Peyer's patch (tissue), 4 donors: ENCODE results near the gene CENPX. TPM values are rescaled to one million over a fixed set of nuclear protein-coding genes. Genes with fewer than 3 reads are reported as not detected.
A peak's percentile ranks its signal among the peaks of the same experiment; 100 is the strongest.

Experiments
- DNase-seq, 3 donors: peaks; one replicate each; pipeline ENCODE4 v3.0.0-alpha.2; 2017 to 2019
- H3K27ac ChIP-seq, 4 donors: fragments of 200-600 bp; sonication (generic); one replicate each; pipeline ENCODE4 v1.5.1; 2016 to 2019
- H3K27me3 ChIP-seq, 2 donors: fragments of 200-600 bp; sonication (generic); one replicate each; pipeline ENCODE4 v1.5.1; 2019
- H3K36me3 ChIP-seq, 3 donors: fragments of 200-600 bp; sonication (generic); one replicate each; pipeline ENCODE4 v1.5.1; 2016 to 2019
- H3K4me1 ChIP-seq, 4 donors: fragments of 200-600 bp; sonication (generic); one replicate each; pipeline ENCODE4 v1.5.1; 2016 to 2019
- H3K4me3 ChIP-seq, 4 donors: fragments of 200-600 bp; sonication (generic); 1 replicate in 3 of 4; 2 replicates in 1 of 4; pipeline ENCODE4 v1.5.1; 2016 to 2019; ENCODE audit warnings: mild to moderate bottlenecking in 1 of 4
- H3K9me3 ChIP-seq, 4 donors: fragments of 200-600 bp; sonication (generic); one replicate each; pipeline ENCODE4 v1.5.1; 2016 to 2019; ENCODE audit warnings: mild to moderate bottlenecking in 1 of 4
- POLR2A ChIP-seq, 2 donors: fragments of 450-650 bp; IDR thresholded peaks; one replicate each; pipeline ENCODE4 v1.5.1; 2017; ENCODE audit warnings: antibody characterized with exemption in 2 of 2, mild to moderate bottlenecking in 2 of 2, moderate library complexity in 2 of 2
- total RNA-seq, 4 donors: library from RNA; depleted of rRNA; stranded (reverse); fragments of >200 nt; gene quantifications; one replicate each; pipeline ENCODE4 v1.1.0, GENCODE V29; 2016
- TF ChIP-seq, protein P1 (sequence below), 6 experiments: fragments of 450-650 bp in 4 of 6; fragments of 200-600 bp in 2 of 6; sonication (generic) in 1 of 6; IDR thresholded peaks; one replicate each; pipeline ENCODE4 v1.5.1; 2017 to 2019; ENCODE audit warnings: antibody characterized with exemption in 6 of 6, mild to moderate bottlenecking in 3 of 6, moderate library complexity in 1 of 6

Gene CENPX
- total RNA-seq, 4 donors from 2014 or later, result 49.1 to 123 (median 91.8) TPM

DNA sequence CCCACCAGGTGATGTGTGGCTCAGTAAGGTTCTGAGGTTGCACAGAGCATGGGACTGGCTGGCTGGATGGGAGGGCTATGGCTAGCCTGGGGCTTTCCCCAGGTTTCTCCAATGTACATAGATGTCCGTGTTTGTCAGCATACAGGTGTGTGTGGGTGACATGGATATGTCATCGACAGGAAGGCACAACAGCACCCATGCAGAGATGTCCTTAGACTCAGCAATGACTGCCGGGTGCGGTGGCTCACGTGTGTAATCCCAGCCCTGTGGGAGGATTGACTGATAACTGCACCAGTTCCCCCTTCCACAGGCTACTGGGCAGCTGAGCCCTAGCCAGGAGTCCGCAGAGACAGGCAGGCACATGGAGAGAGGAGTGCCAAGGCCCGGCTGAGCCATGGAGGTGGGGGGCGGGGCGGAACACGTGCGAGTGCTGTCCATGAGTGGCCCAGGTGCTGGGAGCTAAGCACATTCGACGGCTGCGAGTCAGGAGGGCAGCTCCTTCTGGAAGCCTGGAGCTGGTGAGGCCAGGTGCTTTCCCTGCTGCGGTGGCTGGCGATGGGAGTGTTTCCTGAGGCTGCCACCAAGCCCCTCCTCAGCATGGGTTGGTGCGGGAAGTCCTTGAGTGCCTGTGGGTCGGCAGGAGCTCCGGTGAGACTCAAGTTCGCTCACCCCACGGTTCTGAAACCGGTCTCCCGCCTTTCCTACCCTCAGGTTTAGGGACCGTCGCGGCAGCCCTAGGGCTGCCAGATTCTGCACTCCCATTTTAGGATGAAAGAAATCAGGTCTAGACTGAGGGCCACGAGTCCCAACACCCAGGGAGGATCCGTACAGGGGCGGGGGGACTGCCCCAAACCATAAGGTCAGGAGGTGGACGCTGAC, 46.1 kb downstream of the CENPX start:
- peak overlapping the region; percentile 88 to 97 (median 96) for H3K4me3 ChIP-seq
- H3K27me3 ChIP-seq, result no peaks in the 10 kb centered on the region
- peaks cover 0 to 18% (median 10%) of the 10 kb centered on the region in 4 donors for H3K4me1 ChIP-seq
- peak; percentile 28 to 65 (median 58) for DNase-seq
- TF ChIP-seq, protein P1, sequence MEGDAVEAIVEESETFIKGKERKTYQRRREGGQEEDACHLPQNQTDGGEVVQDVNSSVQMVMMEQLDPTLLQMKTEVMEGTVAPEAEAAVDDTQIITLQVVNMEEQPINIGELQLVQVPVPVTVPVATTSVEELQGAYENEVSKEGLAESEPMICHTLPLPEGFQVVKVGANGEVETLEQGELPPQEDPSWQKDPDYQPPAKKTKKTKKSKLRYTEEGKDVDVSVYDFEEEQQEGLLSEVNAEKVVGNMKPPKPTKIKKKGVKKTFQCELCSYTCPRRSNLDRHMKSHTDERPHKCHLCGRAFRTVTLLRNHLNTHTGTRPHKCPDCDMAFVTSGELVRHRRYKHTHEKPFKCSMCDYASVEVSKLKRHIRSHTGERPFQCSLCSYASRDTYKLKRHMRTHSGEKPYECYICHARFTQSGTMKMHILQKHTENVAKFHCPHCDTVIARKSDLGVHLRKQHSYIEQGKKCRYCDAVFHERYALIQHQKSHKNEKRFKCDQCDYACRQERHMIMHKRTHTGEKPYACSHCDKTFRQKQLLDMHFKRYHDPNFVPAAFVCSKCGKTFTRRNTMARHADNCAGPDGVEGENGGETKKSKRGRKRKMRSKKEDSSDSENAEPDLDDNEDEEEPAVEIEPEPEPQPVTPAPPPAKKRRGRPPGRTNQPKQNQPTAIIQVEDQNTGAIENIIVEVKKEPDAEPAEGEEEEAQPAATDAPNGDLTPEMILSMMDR (IDR thresholded peaks at IDR 0.05), result no peak
- TF ChIP-seq POLR2A (IDR thresholded peaks at IDR 0.05), result no peak
- peak overlapping the region; percentile 91 to 99 (median 96) for H3K27ac ChIP-seq
- no peaks in the 10 kb centered on the region for H3K9me3 ChIP-seq
- peaks cover 0 to 5% (median 0%) of the 10 kb centered on the region in 3 donors for H3K36me3 ChIP-seq

DNA sequence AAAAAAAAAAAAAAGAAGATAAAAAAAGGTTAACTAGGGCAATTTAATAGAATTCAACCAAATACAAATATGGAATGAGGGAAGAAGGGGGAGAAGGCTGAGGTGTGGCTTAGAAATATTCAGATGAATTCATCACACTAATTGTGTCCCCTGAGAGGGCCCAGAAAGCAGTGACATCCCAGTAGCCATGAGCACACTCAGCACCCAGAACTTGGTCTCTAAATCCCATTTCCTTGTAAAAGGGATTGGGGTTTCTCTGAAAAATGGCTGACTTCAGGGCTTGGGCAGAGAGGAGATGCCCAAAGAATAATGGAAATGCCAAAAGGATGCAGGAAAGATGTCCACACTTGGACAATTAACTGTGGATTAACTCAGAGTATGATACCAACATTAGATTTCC, 49.2 kb downstream of the CENPX start:
- H3K27ac ChIP-seq, result no peak overlapping the region
- peaks cover 1 to 10% (median 8%) of the 10 kb centered on the region in 4 donors for H3K4me1 ChIP-seq
- no peak for DNase-seq

DNA sequence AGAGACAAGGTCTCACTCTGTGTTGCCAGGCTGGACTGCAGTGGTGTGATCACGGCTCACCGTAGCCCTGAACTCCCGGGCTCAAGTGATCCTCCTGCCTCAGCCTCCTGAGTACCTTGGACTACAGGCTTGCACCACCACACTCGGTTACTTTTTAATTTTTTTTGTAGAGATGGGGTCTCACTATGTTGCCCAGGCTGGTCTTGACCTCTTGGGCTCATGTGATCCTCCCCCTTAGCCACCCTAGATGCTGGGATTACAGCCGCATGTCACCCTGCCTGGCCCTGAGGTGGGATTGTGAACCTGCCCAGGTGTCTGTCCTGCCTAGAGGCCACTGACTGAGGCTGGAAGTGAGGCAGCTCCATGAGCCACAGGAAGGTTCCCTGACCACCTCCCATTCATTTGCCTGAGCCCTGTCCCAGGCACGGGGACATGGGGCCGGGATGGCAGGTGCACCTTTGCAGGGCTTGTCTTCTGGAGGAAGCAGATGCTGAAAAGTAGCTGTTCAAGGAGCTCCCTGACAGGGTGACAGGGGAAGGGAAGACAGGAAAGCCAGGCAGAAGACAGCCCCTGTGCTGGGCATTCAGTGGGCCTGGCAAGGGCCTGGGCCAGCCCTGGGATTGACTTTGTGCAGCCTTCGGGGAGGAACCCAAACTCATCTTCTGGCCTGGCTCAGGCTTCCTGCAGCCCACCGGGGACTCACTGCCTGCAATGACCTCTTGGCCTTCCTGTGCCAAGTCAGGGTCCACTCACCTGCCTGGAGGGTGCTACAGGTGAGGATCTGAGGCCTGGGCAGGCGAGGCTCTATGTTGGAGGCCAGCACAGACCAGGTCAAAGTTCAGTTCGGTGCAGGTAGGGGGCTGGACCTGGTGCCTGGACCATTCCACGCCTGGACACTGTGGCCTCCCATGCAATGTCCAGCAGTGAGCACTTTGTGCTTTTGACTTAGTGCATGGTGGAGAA, 53.5 kb downstream of the CENPX start:
- Histone ChIP-seq H3K4me3 (no peak overlapping the region), H3K9me3 (no peaks in the 10 kb centered on the region), H3K36me3 (no peaks in the 10 kb centered on the region), H3K27me3 (no peaks in the 10 kb centered on the region), H3K4me1 (peaks cover 7 to 22% (median 19%) of the 10 kb centered on the region in 4 donors), H3K27ac (no peak overlapping the region)
- DNase-seq, result no peak
- no peak for TF ChIP-seq POLR2A (IDR thresholded peaks at IDR 0.05)
- TF ChIP-seq, protein P1 (IDR thresholded peaks at IDR 0.05), result no peak

More for the DNA sequence above, 49.2 kb downstream of the CENPX start:
- H3K27me3 ChIP-seq, result no peaks in the 10 kb centered on the region
- no peaks in the 10 kb centered on the region for H3K9me3 ChIP-seq
- no peaks in the 10 kb centered on the region for H3K36me3 ChIP-seq
- no peak for TF ChIP-seq POLR2A (IDR thresholded peaks at IDR 0.05)
- TF ChIP-seq, protein P1 (IDR thresholded peaks at IDR 0.05), result no peak
- no peak overlapping the region for H3K4me3 ChIP-seq

Other genes starting within 250 kb of the CENPX start
- 1 to 10 TPM in 1 of 4 donors, under 1 TPM in 1, not detected in 2; 0.67 to 1.1 TPM for gene GCGR, start 218.7 kb downstream of the CENPX start, total RNA-seq
- gene MCRIP1, start 189.6 kb downstream of the CENPX start, total RNA-seq, result 10 to 100 TPM; 19.6 to 47.9 (median 28.8) TPM
- not detected for gene PPP1R27, start 187.8 kb downstream of the CENPX start, total RNA-seq
- gene P4HB, start 162.3 kb downstream of the CENPX start, total RNA-seq, result 1,000 to 10,000 TPM in 3 of 4 donors, 100 to 1,000 TPM in 1; 326 to 1,290 (median 1,196) TPM
- 100 to 1,000 TPM; 282 to 475 (median 350) TPM for gene ARHGDIA, start 151.5 kb downstream of the CENPX start, total RNA-seq
- gene ALYREF, start 131.3 kb downstream of the CENPX start, total RNA-seq, result 10 to 100 TPM; 38.9 to 96.6 (median 45.3) TPM
- 100 to 1,000 TPM in 1 of 4 donors, 10 to 100 TPM in 3; 69.3 to 126 (median 85.1) TPM for gene ANAPC11, start 131.2 kb downstream of the CENPX start, total RNA-seq
- 1 to 10 TPM in 1 of 4 donors, under 1 TPM in 1, not detected in 2; 0.76 to 1.6 TPM for gene NPB, start 120.6 kb downstream of the CENPX start, total RNA-seq
- gene PCYT2, start 111.5 kb downstream of the CENPX start, total RNA-seq, result 100 to 1,000 TPM in 3 of 4 donors, 10 to 100 TPM in 1; 67.7 to 297 (median 179) TPM
- gene SIRT7, start 104.7 kb downstream of the CENPX start, total RNA-seq, result 100 to 1,000 TPM in 2 of 4 donors, 10 to 100 TPM in 2; 82.5 to 130 (median 112) TPM
- 10 to 100 TPM; 19.8 to 38.3 (median 34.4) TPM for gene MAFG, start 95.1 kb downstream of the CENPX start, total RNA-seq
- gene PYCR1, start 85.6 kb downstream of the CENPX start, total RNA-seq, result 10 to 100 TPM in 3 of 4 donors, 1 to 10 TPM in 1; 2.4 to 21.5 (median 20.2) TPM
- under 1 TPM in 1 of 4 donors, not detected in 3; 0.76 TPM for gene MYADML2, start 75.6 kb downstream of the CENPX start, total RNA-seq
- gene NOTUM, start 61.7 kb downstream of the CENPX start, total RNA-seq, result 1 to 10 TPM in 1 of 4 donors, not detected in 3; 1.2 TPM
- 10 to 100 TPM; 31.6 to 70.1 (median 49.9) TPM for gene ASPSCR1, start 45.2 kb downstream of the CENPX start, total RNA-seq
- gene LRRC45, start 427 bp upstream of the CENPX start, total RNA-seq, result 10 to 100 TPM; 15.5 to 74.3 (median 23.1) TPM
- gene RAC3, start 8.8 kb upstream of the CENPX start, total RNA-seq, result 10 to 100 TPM in 2 of 4 donors, 1 to 10 TPM in 2; 4.6 to 20.6 (median 9.8) TPM
- gene DCXR, start 14.8 kb upstream of the CENPX start, total RNA-seq, result 100 to 1,000 TPM in 2 of 4 donors, 10 to 100 TPM in 2; 68.5 to 104 (median 86.8) TPM
- 10 to 100 TPM; 42.9 to 65.7 (median 50.2) TPM for gene RFNG, start 28.9 kb upstream of the CENPX start, total RNA-seq
- 100 to 1,000 TPM in 1 of 4 donors, 10 to 100 TPM in 3; 69.2 to 138 (median 88.5) TPM for gene GPS1, start 29.0 kb upstream of the CENPX start, total RNA-seq
- gene DUS1L, start 42.9 kb upstream of the CENPX start, total RNA-seq, result 100 to 1,000 TPM in 3 of 4 donors, 10 to 100 TPM in 1; 73.6 to 207 (median 122) TPM
- 100 to 1,000 TPM in 1 of 4 donors, 10 to 100 TPM in 3; 50.4 to 110 (median 76.5) TPM for gene FASN, start 75.4 kb upstream of the CENPX start, total RNA-seq
- 100 to 1,000 TPM in 2 of 4 donors, 10 to 100 TPM in 2; 28.2 to 144 (median 79.8) TPM for gene CCDC57, start 190.0 kb upstream of the CENPX start, total RNA-seq
- gene SLC16A3, start 206.2 kb upstream of the CENPX start, total RNA-seq, result 10 to 100 TPM; 18.9 to 55.0 (median 35.3) TPM